HG02623 (cell line): ENCODE measurements around the gene ALG13.
"Not testable (repeated sequence)": the region's sequence is repeated elsewhere in the genome, so short reads cannot be mapped to it uniquely, and the experiment has no call there.

Source experiments
- ATAC-seq: cut with Tn5 transposase; IDR thresholded peaks from one replicate; pipeline ENCODE4 v1.9.1; 2021; ENCODE audit warnings: moderate library complexity; ENCODE audit not compliant: unreplicated experiment

Gene ALG13

GRCh38 chrX:111756486-111756885, 75.5 kb downstream of the ALG13 start:
- ATAC-seq: no peak

- ATAC-seq: no peak
Measured at GRCh38 chrX:111759686-111760085, 78.7 kb downstream of the ALG13 start.

GRCh38 chrX:111761578-111762135, 80.7 kb downstream of the ALG13 start:
- no peak for ATAC-seq

GRCh38 chrX:111778591-111778990, 97.6 kb downstream of the ALG13 start:
- ATAC-seq: no peak

- no peak for ATAC-seq
Measured at GRCh38 chrX:111779582-111779981, 98.6 kb downstream of the ALG13 start.

GRCh38 chrX:111784667-111785066, 103.7 kb downstream of the ALG13 start:
- no peak for ATAC-seq

GRCh38 chrX:111790054-111790453, 109.1 kb downstream of the ALG13 start:
- ATAC-seq: not testable (repeated sequence)
